ENCODE data around the gene MUC5B. TPM values are rescaled to one million over a fixed set of nuclear protein-coding genes. Genes with fewer than 3 reads are reported as not detected.

The MUC5B gene
- total RNA-seq, 1 donor from 2014 or later = not detected

- H3K4me1 Mint-ChIP-seq (ENCODE audit: low read depth) = peaks cover 61% of the 10 kb centered on the region
- peaks cover 12% of the 10 kb centered on the region for H3K9me3 Mint-ChIP-seq (ENCODE audit: low read depth)
- H3K27ac Mint-ChIP-seq (ENCODE audit: unreplicated experiment) = peak overlapping the region; percentile 36
- H3K27me3 Mint-ChIP-seq (ENCODE audit: low read depth) = no peaks in the 10 kb centered on the region
- DNase-seq (ENCODE audit: low spot score) = no peak
- peaks cover 4% of the 10 kb centered on the region for H3K36me3 Mint-ChIP-seq (ENCODE audit: low read depth)
- H3K4me3 Mint-ChIP-seq (ENCODE audit: unreplicated experiment) = no peak overlapping the region
- no peak for TF ChIP-seq CTCF (IDR thresholded peaks at IDR 0.05)
These were observed 84.5 kb downstream of the MUC5B start for GRCh38 chr11:1307163-1307870.

GRCh38 chr11:1307998-1308742 lies 85.3 kb downstream of the MUC5B start:
- Mint-ChIP-seq H3K27me3 (ENCODE audit: low read depth) (no peaks in the 10 kb centered on the region), H3K9me3 (ENCODE audit: low read depth) (peaks cover 17% of the 10 kb centered on the region), H3K36me3 (ENCODE audit: low read depth) (peaks cover 5% of the 10 kb centered on the region), H3K27ac (ENCODE audit: unreplicated experiment) (peak overlapping the region; percentile 86), H3K4me1 (ENCODE audit: low read depth) (peaks cover 54% of the 10 kb centered on the region), H3K4me3 (ENCODE audit: unreplicated experiment) (peak overlapping the region; percentile 65)
- TF ChIP-seq CTCF (IDR thresholded peaks at IDR 0.05) = no peak
- no peak for DNase-seq (ENCODE audit: low spot score)

GRCh38 chr11:1308743-1309497 lies 86.1 kb downstream of the MUC5B start:
- no peak for TF ChIP-seq CTCF (IDR thresholded peaks at IDR 0.05)
- no peak for DNase-seq (ENCODE audit: low spot score)
- Mint-ChIP-seq H3K27ac (ENCODE audit: unreplicated experiment) (peak overlapping the region; percentile 86), H3K4me3 (ENCODE audit: unreplicated experiment) (peak overlapping the region; percentile 65), H3K27me3 (ENCODE audit: low read depth) (no peaks in the 10 kb centered on the region), H3K4me1 (ENCODE audit: low read depth) (peaks cover 46% of the 10 kb centered on the region), H3K9me3 (ENCODE audit: low read depth) (peaks cover 20% of the 10 kb centered on the region), H3K36me3 (ENCODE audit: low read depth) (peaks cover 7% of the 10 kb centered on the region)

GRCh38 chr11:1309498-1310317 lies 86.8 kb downstream of the MUC5B start, which contains the start of gene TOLLIP:
TSS of gene TOLLIP (minus strand) at chr11:1309632. CDS start at chr11:1309498, 134 bp downstream.
- Mint-ChIP-seq H3K9me3 (ENCODE audit: low read depth) (peaks cover 28% of the 10 kb centered on the region), H3K27me3 (ENCODE audit: low read depth) (no peaks in the 10 kb centered on the region), H3K4me1 (ENCODE audit: low read depth) (peaks cover 39% of the 10 kb centered on the region), H3K4me3 (ENCODE audit: unreplicated experiment) (peak within 1 kb of the TSS; percentile 83), H3K36me3 (ENCODE audit: low read depth) (peaks cover 11% of the 10 kb centered on the region), H3K27ac (ENCODE audit: unreplicated experiment) (peak within 1 kb of the TSS; percentile 86)
- peak; percentile 67 for TF ChIP-seq CTCF (IDR thresholded peaks at IDR 0.05)
- peak; percentile 97 for DNase-seq (ENCODE audit: low spot score)

All from chondrocyte (in vitro differentiated cells).